Measurements from ENCODE around the gene TMEM151B. TPM values are rescaled to one million over a fixed set of nuclear protein-coding genes. Genes with fewer than 3 reads are reported as not detected.

Gene TMEM151B
- total and polyA plus RNA-seq, 2 of the 13 experiments (the other 11 are each of a cell fraction or from before 2014, with no cell fraction given), result not detected

DNA sequence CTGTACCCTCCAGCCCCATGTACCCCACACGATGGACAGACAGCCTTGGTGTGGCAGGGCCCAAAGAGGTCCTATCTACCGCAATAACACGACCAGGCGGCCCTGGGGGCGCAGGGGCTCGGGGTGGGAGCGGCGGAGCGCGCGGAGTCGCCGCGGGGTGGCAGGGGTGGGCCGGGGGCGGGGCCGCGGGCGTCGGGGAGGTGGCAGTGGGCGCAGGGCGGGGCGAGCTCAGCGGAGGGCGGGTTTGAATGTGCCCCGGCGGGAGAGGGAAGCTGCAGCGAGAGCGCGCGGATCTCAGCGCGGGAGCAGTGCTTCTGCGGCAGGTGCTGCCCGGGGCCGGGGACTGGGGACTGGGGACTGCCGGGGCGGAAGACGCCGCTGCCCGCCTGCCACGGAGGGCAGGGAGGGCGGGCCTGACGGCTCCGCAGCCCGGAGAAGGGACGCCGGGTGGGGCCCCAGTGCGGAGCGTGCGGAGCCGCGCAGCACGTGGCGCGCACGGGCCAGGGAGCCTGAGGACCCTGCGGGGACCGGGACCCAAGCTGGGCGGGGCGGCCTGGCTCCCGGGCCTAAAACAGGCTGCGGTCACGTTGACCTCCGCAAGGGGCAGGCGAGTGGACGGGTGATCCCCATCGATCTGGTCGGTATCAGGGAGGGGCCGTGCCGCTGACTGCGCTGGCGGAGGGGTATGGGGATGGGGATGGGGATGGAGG lies 46.8 kb upstream of the TMEM151B start, which contains the start of gene SLC29A1 (continued):
- TF ChIP-seq, protein P1, sequence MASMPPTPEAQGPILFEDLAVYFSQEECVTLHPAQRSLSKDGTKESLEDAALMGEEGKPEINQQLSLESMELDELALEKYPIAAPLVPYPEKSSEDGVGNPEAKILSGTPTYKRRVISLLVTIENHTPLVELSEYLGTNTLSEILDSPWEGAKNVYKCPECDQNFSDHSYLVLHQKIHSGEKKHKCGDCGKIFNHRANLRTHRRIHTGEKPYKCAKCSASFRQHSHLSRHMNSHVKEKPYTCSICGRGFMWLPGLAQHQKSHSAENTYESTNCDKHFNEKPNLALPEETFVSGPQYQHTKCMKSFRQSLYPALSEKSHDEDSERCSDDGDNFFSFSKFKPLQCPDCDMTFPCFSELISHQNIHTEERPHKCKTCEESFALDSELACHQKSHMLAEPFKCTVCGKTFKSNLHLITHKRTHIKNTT (CRISPR knock-in tag; IDR thresholded peaks at IDR 0.05), result no peak
- TF ChIP-seq ZNF264 (CRISPR knock-in tag; IDR thresholded peaks at IDR 0.05) (peak; percentile 61; the same call in 1 of the 2 replicates), MIXL1 (CRISPR knock-in tag; IDR thresholded peaks at IDR 0.05) (no peak), ZNF75D (CRISPR knock-in tag; IDR thresholded peaks at IDR 0.05; ENCODE audit: borderline replicate concordance) (no peak), KLF12 (CRISPR knock-in tag; IDR thresholded peaks at IDR 0.05; ENCODE audit: borderline replicate concordance) (peak; percentile 89; the same call in 1 of the 2 replicates), CBX5 (CRISPR knock-in tag; IDR thresholded peaks at IDR 0.05; ENCODE audit: borderline replicate concordance) (no peak), ZNF672 (CRISPR knock-in tag; IDR thresholded peaks at IDR 0.05) (no peak), ZNF607 (CRISPR knock-in tag; IDR thresholded peaks at IDR 0.05; ENCODE audit: borderline replicate concordance) (peak; percentile 93), ONECUT2 (CRISPR knock-in tag; IDR thresholded peaks at IDR 0.05) (peak; percentile 97), MED1 (CRISPR knock-in tag; IDR thresholded peaks at IDR 0.05) (peak; percentile 70), ZSCAN22 (CRISPR knock-in tag; IDR thresholded peaks at IDR 0.05) (no peak), CBX2 (IDR thresholded peaks at IDR 0.05; ENCODE audit: low read depth, low read length) (no peak), CBX2 (CRISPR knock-in tag; IDR thresholded peaks at IDR 0.05; ENCODE audit: low read depth) (0 out of 2 replicates have a peak, but pooled peaks have one; percentile 20), ZNF749 (CRISPR knock-in tag; IDR thresholded peaks at IDR 0.05; ENCODE audit: borderline replicate concordance) (peak; percentile 90; the same call in 1 of the 2 replicates), SOX13 (IDR thresholded peaks at IDR 0.05) (no peak), SOX13 (CRISPR knock-in tag; conservative IDR thresholded peaks at IDR 0.05 in 1 of 2, IDR thresholded peaks at IDR 0.05 in 1 of 2) (peak in 1 of 2 experiments; percentile 37; a peak in 2 of 4 replicates), ZNF138 (CRISPR knock-in tag; IDR thresholded peaks at IDR 0.05; ENCODE audit: low read depth) (peak; percentile 87), HOXA9 (CRISPR knock-in tag; IDR thresholded peaks at IDR 0.05; ENCODE audit: borderline replicate concordance) (no peak), RBM22 (optimal IDR thresholded peaks at IDR 0.05; ENCODE audit: low read length) (no peak), JUND (CRISPR knock-in tag; IDR thresholded peaks at IDR 0.05) (no peak), GATAD2A (CRISPR knock-in tag; IDR thresholded peaks at IDR 0.05) (no peak)
- TF ChIP-seq, protein P2, sequence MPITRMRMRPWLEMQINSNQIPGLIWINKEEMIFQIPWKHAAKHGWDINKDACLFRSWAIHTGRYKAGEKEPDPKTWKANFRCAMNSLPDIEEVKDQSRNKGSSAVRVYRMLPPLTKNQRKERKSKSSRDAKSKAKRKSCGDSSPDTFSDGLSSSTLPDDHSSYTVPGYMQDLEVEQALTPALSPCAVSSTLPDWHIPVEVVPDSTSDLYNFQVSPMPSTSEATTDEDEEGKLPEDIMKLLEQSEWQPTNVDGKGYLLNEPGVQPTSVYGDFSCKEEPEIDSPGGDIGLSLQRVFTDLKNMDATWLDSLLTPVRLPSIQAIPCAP (CRISPR knock-in tag; IDR thresholded peaks at IDR 0.05; ENCODE audit: low read depth), result no peak
- TF ChIP-seq, protein P3, sequence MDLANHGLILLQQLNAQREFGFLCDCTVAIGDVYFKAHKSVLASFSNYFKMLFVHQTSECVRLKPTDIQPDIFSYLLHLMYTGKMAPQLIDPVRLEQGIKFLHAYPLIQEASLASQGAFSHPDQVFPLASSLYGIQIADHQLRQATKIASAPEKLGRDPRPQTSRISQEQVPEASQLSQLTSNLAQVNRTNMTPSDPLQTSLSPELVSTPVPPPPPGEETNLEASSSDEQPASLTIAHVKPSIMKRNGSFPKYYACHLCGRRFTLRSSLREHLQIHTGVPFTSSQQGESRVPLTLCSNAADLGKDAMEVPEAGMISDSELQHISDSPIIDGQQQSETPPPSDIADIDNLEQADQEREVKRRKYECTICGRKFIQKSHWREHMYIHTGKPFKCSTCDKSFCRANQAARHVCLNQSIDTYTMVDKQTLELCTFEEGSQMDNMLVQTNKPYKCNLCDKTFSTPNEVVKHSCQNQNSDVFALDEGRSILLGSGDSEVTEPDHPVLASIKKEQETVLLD (CRISPR knock-in tag; IDR thresholded peaks at IDR 0.05; ENCODE audit: low read depth), result peak; percentile 84
- TF ChIP-seq, protein P4, sequence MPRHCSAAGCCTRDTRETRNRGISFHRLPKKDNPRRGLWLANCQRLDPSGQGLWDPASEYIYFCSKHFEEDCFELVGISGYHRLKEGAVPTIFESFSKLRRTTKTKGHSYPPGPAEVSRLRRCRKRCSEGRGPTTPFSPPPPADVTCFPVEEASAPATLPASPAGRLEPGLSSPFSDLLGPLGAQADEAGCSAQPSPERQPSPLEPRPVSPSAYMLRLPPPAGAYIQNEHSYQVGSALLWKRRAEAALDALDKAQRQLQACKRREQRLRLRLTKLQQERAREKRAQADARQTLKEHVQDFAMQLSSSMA (CRISPR knock-in tag; IDR thresholded peaks at IDR 0.05), result peak; percentile 88
- TF ChIP-seq, protein P5, sequence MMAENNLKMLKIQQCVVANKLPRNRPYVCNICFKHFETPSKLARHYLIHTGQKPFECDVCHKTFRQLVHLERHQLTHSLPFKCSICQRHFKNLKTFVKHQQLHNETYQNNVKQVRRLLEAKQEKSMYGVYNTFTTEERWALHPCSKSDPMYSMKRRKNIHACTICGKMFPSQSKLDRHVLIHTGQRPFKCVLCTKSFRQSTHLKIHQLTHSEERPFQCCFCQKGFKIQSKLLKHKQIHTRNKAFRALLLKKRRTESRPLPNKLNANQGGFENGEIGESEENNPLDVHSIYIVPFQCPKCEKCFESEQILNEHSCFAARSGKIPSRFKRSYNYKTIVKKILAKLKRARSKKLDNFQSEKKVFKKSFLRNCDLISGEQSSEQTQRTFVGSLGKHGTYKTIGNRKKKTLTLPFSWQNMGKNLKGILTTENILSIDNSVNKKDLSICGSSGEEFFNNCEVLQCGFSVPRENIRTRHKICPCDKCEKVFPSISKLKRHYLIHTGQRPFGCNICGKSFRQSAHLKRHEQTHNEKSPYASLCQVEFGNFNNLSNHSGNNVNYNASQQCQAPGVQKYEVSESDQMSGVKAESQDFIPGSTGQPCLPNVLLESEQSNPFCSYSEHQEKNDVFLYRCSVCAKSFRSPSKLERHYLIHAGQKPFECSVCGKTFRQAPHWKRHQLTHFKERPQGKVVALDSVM (CRISPR knock-in tag; IDR thresholded peaks at IDR 0.05), result peak; percentile 47

Data from HepG2 (cell line).